Measurements from ENCODE around the gene EFNA1.

Gene EFNA1

GRCh38 chr1:155127105-155127966 lies at the start of gene EFNA1:
TSS of gene EFNA1 (plus strand) at chr1:155127876. CDS start at chr1:155127978, 102 bp downstream.
- in situ Hi-C loops (cut with MboI; ENCODE audit: low sequenced_read_pairs): no loop called here

GRCh38 chr1:155078469-155079209 lies 49.0 kb upstream of the EFNA1 start, which contains the start of gene EFNA3:
TSS of gene EFNA3 (plus strand) at chr1:155078837. CDS start at chr1:155078942, 105 bp downstream.
- in situ Hi-C loops (cut with MboI; ENCODE audit: low sequenced_read_pairs): loop anchor here (10.0 kb wide), 1 partner anchor 184 kb away; no protein-coding TSS in a partner anchor

DNA sequence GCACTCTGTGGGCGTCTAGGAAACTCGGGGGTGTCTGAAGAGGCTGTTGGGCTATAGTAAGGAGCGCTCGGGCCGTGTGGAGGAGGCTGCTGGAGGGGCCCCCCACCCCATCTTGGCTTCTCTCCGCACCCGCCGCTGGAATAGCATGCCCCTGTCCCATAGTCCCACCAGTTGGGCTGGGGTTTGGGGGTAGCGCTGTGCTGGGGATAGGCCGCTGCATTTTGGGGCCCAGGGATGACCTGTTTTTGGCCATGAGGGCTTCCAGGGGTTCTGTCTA lies 48.5 kb upstream of the EFNA1 start:
- in situ Hi-C loops (cut with MboI; ENCODE audit: low sequenced_read_pairs): loop anchor here (10.0 kb wide), 1 partner anchor 184 kb away; no protein-coding TSS in a partner anchor

DNA sequence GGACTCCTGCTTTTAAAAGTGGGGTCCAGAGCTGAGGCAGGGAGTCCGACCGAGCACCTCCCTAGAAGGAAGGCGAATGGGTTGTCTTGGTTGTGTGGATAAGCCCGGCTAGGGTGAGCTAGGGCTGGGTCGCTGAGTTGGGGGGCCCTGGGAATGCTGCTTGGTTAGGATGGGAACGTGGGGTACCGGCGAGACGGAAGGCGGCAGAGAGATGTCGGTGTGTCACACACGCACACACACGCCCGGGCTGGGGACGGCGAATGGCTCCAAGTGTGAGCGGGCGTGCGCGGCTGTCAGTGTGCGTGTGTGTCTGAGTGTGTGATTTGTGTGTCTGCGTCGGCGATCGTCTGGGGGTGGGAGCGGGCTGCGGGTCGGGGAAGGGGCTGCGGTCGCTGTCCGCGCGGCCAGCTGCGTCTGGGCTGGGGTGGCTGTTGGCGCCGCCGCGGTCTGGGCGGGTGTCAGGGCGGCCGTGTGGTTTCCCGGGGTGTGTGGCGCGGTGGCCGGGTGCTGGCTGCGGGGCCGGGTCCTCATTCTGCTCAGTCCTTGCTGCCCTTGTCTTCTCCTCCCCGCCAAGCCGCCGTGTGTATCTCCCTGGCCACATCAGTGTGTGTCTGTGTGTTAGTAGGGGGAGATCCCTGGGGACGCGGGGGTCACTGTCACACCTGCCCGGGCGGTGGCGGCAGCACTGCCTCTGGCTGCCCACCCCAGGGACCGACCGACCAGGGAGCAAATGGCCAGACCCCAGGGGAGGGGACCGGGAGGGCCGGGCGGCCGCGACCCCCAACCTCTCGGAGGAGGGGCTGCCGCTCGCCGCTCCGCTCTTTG lies 48.0 kb upstream of the EFNA1 start:
- in situ Hi-C loops (cut with MboI; ENCODE audit: low sequenced_read_pairs): loop anchor here (10.0 kb wide), 1 partner anchor 185 kb away; no protein-coding TSS in a partner anchor

DNA sequence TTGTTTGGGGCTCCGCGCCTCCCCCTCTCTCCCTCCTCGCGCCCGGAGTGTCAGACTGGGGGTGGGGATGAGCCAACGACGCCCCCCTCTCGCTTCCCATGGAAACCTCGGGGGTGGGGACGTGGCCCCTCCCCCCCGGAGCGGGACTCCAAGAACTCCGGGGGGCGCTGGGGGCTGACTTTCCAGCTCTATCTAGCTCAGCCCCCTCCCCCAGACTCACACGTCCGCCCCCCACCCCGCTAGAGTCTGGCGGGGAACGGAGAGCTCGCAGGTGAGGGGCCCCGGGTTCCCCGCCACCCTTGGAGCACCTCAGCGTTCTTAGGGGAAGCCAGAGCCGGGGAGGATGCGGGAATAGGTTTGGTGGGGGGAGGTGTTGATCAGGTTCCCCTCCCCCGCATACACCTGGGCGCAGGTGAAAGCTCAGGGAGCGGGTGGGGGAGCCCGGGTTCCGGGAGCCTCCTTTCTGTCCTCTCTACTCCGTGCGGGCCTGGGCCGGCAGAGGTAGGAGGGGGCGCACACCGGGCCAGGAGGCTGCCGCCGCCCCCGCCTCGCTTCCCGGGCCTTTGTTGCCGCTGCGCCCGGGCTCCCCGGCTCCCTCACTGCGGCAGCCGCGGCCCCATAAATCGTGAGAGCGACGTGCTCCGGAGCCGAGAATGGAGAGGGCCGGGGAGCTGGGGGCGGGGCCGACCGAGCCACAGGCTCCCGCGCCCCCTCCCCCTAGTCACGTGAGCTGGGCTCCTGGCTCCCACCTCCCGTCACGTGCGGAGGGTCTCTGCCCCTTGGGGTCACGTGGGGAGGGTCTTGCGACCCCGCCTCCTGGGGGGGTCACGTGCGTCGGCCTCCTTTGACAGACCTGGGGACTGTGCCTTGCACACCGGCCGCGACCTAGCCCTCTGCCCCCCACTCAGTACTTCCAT lies 47.1 kb upstream of the EFNA1 start:
- in situ Hi-C loops (cut with MboI; ENCODE audit: low sequenced_read_pairs): no loop called here

- in situ Hi-C loops (cut with MboI; ENCODE audit: low sequenced_read_pairs): no loop called here
Observed at GRCh38 chr1:155081472-155082300, 46.0 kb upstream of the EFNA1 start.

GRCh38 chr1:155082301-155083051 lies 45.2 kb upstream of the EFNA1 start:
- in situ Hi-C loops (cut with MboI; ENCODE audit: low sequenced_read_pairs): no loop called here

DNA sequence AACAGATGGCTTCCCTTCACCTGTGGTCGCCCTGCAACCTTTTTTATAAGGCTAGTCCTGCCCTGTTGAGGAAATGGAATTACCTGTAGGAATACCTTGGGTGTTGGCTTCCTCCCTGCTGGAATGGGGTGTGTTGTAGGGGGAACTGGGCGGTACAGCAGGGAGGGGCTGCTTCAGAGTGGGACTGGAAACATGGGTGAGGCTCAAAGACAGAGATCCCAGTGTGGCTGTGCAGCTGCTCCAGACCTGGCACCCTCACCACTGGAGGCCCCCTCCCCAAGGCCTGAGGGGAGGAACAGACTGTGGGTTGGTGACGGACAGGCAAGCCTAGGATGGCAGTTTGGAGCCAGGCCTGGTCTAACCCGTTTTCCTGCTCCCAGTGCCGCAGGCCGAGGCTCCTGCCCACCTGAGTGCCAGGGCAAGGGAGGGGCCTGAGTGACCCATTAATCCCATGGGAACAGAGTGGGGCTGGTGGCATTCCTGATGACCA lies 44.6 kb upstream of the EFNA1 start:
- in situ Hi-C loops (cut with MboI; ENCODE audit: low sequenced_read_pairs): no loop called here

DNA sequence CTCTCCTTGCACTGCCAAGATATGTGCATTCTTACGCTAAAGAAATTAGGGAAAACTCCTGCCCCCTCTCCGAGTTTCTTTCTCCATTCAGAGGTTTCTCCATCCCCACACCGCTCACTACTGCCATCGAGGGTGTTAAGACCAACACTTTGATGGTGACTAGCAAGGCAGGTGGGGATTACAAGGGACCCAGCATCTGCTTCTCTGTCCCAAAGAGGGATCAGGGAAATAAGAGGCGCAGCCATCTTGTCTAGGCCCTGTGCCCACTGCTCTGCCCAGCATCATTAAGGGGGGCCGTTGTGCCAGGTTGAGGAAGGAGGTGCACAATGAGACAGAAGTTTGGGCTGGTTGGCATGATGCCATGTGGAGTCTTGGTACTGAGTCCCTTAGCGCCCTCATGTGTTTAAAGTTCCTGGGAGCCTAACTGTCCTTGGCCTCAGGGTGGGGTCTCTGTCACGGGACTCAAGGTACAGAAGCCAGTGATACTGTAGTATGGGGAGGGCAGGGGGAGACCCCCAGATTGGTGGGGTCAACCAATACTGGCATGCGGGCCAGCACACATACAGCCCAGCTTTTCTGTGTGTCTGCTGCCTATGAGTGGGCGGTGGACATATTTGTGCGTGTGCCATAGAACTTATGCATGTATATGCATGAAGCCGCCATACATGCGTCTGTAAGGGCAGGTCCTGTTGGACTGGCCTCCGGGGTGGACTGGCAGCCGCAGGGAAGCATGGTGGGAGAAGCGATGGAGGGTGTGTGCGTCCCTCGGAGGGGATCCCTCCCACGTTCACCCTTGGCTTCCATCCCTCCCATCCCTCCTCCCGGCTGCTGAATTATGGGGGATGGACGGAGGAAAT lies 43.6 kb upstream of the EFNA1 start:
- in situ Hi-C loops (cut with MboI; ENCODE audit: low sequenced_read_pairs): no loop called here

DNA sequence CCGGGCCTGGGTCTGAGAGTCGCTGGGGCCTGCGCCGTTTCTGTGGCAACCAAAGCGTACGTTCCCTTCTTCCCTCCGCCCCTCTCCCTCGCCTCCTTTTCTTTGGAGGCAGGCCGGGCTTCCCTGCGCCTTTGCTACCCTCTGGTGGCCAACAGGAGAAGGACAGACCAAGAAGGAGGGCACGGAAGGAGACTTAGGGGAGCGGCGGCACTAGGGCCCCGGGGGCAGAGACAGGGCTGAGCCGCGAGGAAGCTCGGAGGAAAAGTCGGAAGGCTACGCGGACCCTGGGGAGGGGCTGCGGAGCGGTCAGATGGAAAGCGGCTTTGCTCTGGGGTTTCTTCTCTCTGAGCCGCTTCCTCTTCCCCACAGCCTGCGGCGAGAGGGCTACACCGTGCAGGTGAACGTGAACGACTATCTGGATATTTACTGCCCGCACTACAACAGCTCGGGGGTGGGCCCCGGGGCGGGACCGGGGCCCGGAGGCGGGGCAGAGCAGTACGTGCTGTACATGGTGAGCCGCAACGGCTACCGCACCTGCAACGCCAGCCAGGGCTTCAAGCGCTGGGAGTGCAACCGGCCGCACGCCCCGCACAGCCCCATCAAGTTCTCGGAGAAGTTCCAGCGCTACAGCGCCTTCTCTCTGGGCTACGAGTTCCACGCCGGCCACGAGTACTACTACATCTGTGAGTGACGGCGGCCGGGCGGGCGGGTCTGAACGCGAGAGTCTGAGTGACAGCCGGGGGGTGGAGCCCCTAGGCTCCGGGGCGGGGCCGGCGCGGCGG lies 42.8 kb upstream of the EFNA1 start:
- in situ Hi-C loops (cut with MboI; ENCODE audit: low sequenced_read_pairs): no loop called here

GRCh38 chr1:155085504-155086127 lies 42.1 kb upstream of the EFNA1 start:
- in situ Hi-C loops (cut with MboI; ENCODE audit: low sequenced_read_pairs): no loop called here

DNA sequence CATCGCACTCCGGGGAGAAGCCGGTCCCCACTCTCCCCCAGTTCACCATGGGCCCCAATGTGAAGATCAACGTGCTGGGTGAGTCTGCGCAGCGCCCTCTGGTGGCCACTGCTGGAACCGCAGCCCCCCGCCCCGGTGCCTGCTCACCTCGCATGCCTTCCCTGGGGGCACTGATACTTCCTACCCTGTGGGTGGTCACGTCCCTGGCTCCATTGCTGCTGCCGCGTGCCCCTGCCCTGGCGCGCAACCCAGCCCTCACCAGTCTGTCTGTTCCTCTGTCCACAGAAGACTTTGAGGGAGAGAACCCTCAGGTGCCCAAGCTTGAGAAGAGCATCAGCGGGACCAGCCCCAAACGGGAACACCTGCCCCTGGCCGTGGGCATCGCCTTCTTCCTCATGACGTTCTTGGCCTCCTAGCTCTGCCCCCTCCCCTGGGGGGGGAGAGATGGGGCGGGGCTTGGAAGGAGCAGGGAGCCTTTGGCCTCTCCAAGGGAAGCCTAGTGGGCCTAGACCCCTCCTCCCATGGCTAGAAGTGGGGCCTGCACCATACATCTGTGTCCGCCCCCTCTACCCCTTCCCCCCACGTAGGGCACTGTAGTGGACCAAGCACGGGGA lies 41.4 kb upstream of the EFNA1 start:
- in situ Hi-C loops (cut with MboI; ENCODE audit: low sequenced_read_pairs): no loop called here

DNA sequence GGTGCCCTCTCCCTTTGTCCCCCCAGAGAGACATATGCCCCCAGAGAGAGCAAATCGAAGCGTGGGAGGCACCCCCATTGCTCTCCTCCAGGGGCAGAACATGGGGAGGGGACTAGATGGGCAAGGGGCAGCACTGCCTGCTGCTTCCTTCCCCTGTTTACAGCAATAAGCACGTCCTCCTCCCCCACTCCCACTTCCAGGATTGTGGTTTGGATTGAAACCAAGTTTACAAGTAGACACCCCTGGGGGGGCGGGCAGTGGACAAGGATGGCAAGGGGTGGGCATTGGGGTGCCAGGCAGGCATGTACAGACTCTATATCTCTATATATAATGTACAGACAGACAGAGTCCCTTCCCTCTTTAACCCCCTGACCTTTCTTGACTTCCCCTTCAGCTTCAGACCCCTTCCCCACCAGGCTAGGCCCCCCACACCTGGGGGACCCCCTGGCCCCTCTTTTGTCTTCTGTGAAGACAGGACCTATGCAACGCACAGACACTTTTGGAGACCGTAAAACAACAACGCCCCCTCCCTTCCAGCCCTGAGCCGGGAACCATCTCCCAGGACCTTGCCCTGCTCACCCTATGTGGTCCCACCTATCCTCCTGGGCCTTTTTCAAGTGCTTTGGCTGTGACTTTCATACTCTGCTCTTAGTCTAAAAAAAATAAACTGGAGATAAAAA lies 40.7 kb upstream of the EFNA1 start:
- in situ Hi-C loops (cut with MboI; ENCODE audit: low sequenced_read_pairs): no loop called here

DNA sequence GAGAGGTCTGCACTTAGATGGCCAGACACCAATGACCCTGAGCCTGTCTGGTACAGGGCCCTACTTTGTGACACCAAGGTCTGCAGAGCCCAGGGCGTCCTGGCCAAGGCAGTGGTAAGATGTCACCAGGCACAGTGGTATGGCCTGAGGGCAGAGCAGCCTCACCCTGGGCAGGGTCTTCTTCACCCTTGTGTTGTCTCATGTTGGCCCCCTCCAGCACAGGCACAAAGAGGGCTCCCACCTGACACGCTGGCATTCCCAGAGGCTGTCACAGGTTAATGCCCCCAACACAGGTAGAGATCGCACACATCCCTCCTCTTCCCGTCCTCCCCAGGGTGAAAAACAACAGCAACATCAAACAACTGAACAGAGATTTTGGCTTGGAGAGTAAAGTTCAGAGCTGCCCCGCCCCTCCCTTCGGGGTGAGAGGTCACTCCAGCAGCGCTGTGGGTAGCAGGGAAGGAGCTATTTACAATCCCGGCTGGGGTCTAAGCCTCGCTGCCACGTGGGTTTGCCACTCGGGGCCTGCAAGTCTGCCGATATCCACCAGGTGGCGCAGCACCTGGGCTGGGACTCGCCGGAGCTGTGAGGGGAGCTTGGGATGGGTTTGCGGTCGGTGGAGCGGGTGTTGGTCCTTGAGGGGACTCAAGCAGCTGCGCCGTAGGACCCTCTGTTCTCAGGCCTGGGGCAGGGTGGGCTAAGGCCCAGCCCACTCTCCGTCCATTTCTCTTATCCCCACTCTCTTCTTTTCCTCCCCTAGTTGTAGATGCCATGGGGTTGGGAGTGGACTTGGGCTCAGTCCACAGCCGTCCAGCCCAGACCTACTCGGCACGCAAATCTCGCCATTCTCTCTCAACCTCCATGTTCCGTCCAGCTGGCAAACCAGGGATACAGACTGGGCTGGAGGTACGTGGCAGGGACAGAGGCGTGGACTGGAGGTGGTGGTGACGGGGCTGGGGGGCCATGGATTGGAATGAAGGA lies 36.3 kb upstream of the EFNA1 start:
- in situ Hi-C loops (cut with MboI; ENCODE audit: low sequenced_read_pairs): no loop called here

All from HL-60/S4 treated with retinoic acid at 250 ng/mL for 4 days and 3 days (cell line).